SK-N-SH (cell line): ENCODE measurements around the gene SPON1.

Source experiments
- FOXJ3 ChIP-seq: sonication (generic); formaldehyde crosslinking; IDR thresholded peaks from 2 replicates; pipeline ENCODE4 v1.5.1; 2020; ENCODE audit warnings: mild to moderate bottlenecking, missing genetic modification reagents
- MXI1 ChIP-seq: IDR thresholded peaks from 2 replicates; pipeline ENCODE4 v1.6.1; 2012; ENCODE audit warnings: mild to moderate bottlenecking, low read depth, low read length, improper control_type of control experiment
- NRF1 ChIP-seq: IDR thresholded peaks from 2 replicates; pipeline ENCODE4 v1.6.1; 2012; ENCODE audit warnings: low read depth, mild to moderate bottlenecking, low read length
- SIN3A ChIP-seq: IDR thresholded peaks from 2 replicates; pipeline ENCODE4 v1.6.1; 2012; ENCODE audit warnings: low read depth, mild to moderate bottlenecking, low read length, moderate library complexity, borderline replicate concordance
- TF ChIP-seq, protein P1 (sequence below): fragments of 200-600 bp; sonication (generic); IDR thresholded peaks from 2 replicates; pipeline ENCODE4 v1.6.1; 2017; ENCODE audit warnings: antibody characterized with exemption, mild to moderate bottlenecking, moderate library complexity

DNA sequence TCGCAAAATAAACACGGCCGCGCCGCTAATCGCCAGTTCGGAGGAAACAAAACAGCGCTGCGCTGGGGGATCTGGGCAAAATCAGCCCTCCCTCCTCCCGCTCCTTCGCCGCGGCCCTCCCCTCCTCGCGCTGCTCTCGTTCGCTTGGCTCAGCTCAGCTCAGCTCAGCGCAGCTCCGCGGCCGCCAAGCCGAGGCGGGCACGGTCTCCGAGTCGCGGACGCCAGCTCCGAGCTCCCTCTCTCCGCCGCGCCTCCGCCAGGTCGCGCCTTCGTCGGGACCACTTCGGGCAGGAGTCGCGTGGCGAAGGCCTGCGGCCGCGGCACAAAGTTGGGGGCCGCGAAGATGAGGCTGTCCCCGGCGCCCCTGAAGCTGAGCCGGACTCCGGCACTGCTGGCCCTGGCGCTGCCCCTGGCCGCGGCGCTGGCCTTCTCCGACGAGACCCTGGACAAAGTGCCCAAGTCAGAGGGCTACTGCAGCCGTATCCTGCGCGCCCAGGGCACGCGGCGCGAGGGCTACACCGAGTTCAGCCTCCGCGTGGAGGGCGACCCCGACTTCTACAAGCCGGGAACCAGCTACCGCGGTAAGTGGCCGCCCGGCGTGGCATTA, at the start of gene SPON1:
- TF ChIP-seq MXI1 (no peak), NRF1 (no peak), FOXJ3 (no peak), SIN3A (no peak)
- TF ChIP-seq, protein P1, sequence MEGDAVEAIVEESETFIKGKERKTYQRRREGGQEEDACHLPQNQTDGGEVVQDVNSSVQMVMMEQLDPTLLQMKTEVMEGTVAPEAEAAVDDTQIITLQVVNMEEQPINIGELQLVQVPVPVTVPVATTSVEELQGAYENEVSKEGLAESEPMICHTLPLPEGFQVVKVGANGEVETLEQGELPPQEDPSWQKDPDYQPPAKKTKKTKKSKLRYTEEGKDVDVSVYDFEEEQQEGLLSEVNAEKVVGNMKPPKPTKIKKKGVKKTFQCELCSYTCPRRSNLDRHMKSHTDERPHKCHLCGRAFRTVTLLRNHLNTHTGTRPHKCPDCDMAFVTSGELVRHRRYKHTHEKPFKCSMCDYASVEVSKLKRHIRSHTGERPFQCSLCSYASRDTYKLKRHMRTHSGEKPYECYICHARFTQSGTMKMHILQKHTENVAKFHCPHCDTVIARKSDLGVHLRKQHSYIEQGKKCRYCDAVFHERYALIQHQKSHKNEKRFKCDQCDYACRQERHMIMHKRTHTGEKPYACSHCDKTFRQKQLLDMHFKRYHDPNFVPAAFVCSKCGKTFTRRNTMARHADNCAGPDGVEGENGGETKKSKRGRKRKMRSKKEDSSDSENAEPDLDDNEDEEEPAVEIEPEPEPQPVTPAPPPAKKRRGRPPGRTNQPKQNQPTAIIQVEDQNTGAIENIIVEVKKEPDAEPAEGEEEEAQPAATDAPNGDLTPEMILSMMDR = no peak
